Mesenchymal stem cell (in vitro differentiated cells and primary cell): Measurements from ENCODE around the gene AUTS2.

Source experiments
- DNase-seq: peaks from one replicate; pipeline ENCODE4 v3.0.0-alpha.2; 2013
- H2AFZ ChIP-seq: one replicate; pipeline ENCODE4 v1.6.1; 2013; ENCODE audit warnings: low read depth, mild to moderate bottlenecking, control low read depth, inconsistent platforms, low read length, moderate library complexity
- H2AK5ac ChIP-seq: 2 replicates; pipeline ENCODE4 v1.6.1; 2013; ENCODE audit warnings: low read length, moderate library complexity, mild to moderate bottlenecking, inconsistent platforms; ENCODE audit not compliant: severe bottlenecking
- H2BK120ac ChIP-seq: one replicate; pipeline ENCODE4 v1.6.1; 2013; ENCODE audit warnings: low read depth, mild to moderate bottlenecking, inconsistent platforms, low read length, moderate library complexity
- H2BK12ac ChIP-seq, 2 experiments: one replicate each; pipeline ENCODE4 v1.6.1; 2013; ENCODE audit warnings: inconsistent platforms in 2 of 2, low read length in 2 of 2, mild to moderate bottlenecking in 2 of 2, moderate library complexity in 2 of 2, control low read depth in 1 of 2
- H2BK15ac ChIP-seq: one replicate; pipeline ENCODE4 v1.6.1; 2013; ENCODE audit warnings: mild to moderate bottlenecking, low read depth, inconsistent platforms; ENCODE audit not compliant: poor library complexity, severe bottlenecking
- H2BK5ac ChIP-seq: 2 replicates; pipeline ENCODE4 v1.6.1; 2013; ENCODE audit warnings: low read depth, mild to moderate bottlenecking, low read length, control low read depth, inconsistent platforms; ENCODE audit not compliant: poor library complexity, severe bottlenecking
- H3K14ac ChIP-seq, 2 experiments: one replicate each; pipeline ENCODE4 v1.6.1; 2013; ENCODE audit warnings: inconsistent platforms in 2 of 2, low read length in 2 of 2, control low read depth in 1 of 2, mild to moderate bottlenecking in 1 of 2, moderate library complexity in 1 of 2
- H3K18ac ChIP-seq, 2 experiments: one replicate each; pipeline ENCODE4 v1.6.1; 2013; ENCODE audit warnings: inconsistent platforms in 2 of 2, low read length in 2 of 2, control low read depth in 1 of 2, low read depth in 1 of 2, mild to moderate bottlenecking in 1 of 2
- H3K23ac ChIP-seq, 2 experiments: one replicate each; pipeline ENCODE4 v1.6.1; 2013; ENCODE audit warnings: inconsistent platforms in 2 of 2, low read length in 2 of 2, mild to moderate bottlenecking in 2 of 2, moderate library complexity in 2 of 2, control low read depth in 1 of 2
- H3K27ac ChIP-seq: 2 replicates; pipeline ENCODE4 v1.5.1; 2013; ENCODE audit warnings: mild to moderate bottlenecking, moderate library complexity, low read length, control low read depth, inconsistent platforms; ENCODE audit not compliant: poor library complexity, severe bottlenecking
- H3K27me3 ChIP-seq, 2 experiments: 2 replicates each; pipeline versions ENCODE4 v1.6.1 to v1.7.0; 2013; ENCODE audit warnings: low read length in 2 of 2, mild to moderate bottlenecking in 2 of 2, moderate library complexity in 2 of 2, control low read depth in 1 of 2, inconsistent platforms in 1 of 2; ENCODE audit not compliant: control insufficient read depth in 1 of 2, insufficient read depth in 1 of 2
- H3K36me3 ChIP-seq, 2 experiments: 2 replicates each; pipeline versions ENCODE4 v1.6.1 to v1.7.0; 2013; ENCODE audit warnings: low read length in 2 of 2, control low read depth in 1 of 2, inconsistent platforms in 1 of 2, low read depth in 1 of 2, mild to moderate bottlenecking in 1 of 2; ENCODE audit not compliant: insufficient read depth in 2 of 2, control insufficient read depth in 1 of 2
- H3K4ac ChIP-seq, 2 experiments: one replicate each; pipeline ENCODE4 v1.6.1; 2013; ENCODE audit warnings: inconsistent platforms in 2 of 2, low read length in 2 of 2, mild to moderate bottlenecking in 2 of 2, moderate library complexity in 2 of 2, control low read depth in 1 of 2, low read depth in 1 of 2
- H3K4me1 ChIP-seq: 2 replicates; pipeline ENCODE4 v1.6.1; 2013; ENCODE audit warnings: low read depth, low read length, control low read depth; ENCODE audit not compliant: control insufficient read depth, insufficient read depth
- H3K4me2 ChIP-seq: 2 replicates; pipeline ENCODE4 v1.6.1; 2013; ENCODE audit warnings: low read length, mild to moderate bottlenecking, inconsistent platforms; ENCODE audit not compliant: poor library complexity, severe bottlenecking
- H3K4me3 ChIP-seq, 2 experiments: 2 replicates each; pipeline versions ENCODE4 v1.5.1 to v1.7.0; 2013; ENCODE audit warnings: low read length in 2 of 2, mild to moderate bottlenecking in 2 of 2, control low read depth in 1 of 2, low read depth in 1 of 2; ENCODE audit not compliant: insufficient read depth in 1 of 2
- H3K79me1 ChIP-seq: replicated peaks from 2 replicates; pipeline ENCODE4 v1.6.1; 2013; ENCODE audit warnings: mild to moderate bottlenecking, control low read depth, low read length, inconsistent platforms; ENCODE audit not compliant: poor library complexity, severe bottlenecking
- H3K9ac ChIP-seq: 2 replicates; pipeline ENCODE4 v1.7.0; 2013; ENCODE audit warnings: mild to moderate bottlenecking, low read length, moderate library complexity
- H3K9me3 ChIP-seq: 2 replicates; pipeline ENCODE4 v1.7.0; 2013; ENCODE audit warnings: mild to moderate bottlenecking, low read length; ENCODE audit not compliant: control insufficient read depth
- H4K8ac ChIP-seq: one replicate; pipeline ENCODE4 v1.6.1; 2013; ENCODE audit warnings: inconsistent platforms, mild to moderate bottlenecking, low read length, moderate library complexity
- H4K91ac ChIP-seq: one replicate; pipeline ENCODE4 v1.6.1; 2013; ENCODE audit warnings: mild to moderate bottlenecking, low read length, inconsistent platforms
- WGBS: methylation state at CpG from one replicate; pipeline ENCODE4 v1.1.7; 2013; ENCODE audit warnings: mixed read lengths; 5-methylcytosine and 5-hydroxymethylcytosine counted together

The AUTS2 gene

GRCh38 chr7:70313271-70313670 lies 715.0 kb downstream of the AUTS2 start:
- no peaks in the 10 kb centered on the region for H3K27me3 ChIP-seq
- no peak overlapping the region for H3K9ac ChIP-seq
- WGBS = 91% methylated on average over 3 of the region's 3 CpGs
- no peak overlapping the region for H3K4me3 ChIP-seq
- H3K14ac ChIP-seq = no peak overlapping the region
- H2BK120ac ChIP-seq = no peak overlapping the region
- H3K79me1 ChIP-seq = no peaks in the 10 kb centered on the region
- H4K91ac ChIP-seq = no peak overlapping the region
- peaks cover 9% of the 10 kb centered on the region for H3K4me1 ChIP-seq
- DNase-seq = no peak
- H2AK5ac ChIP-seq = no peak overlapping the region
- H3K4ac ChIP-seq = no peak overlapping the region
- no peak overlapping the region for H3K4me2 ChIP-seq
- no peak overlapping the region for H3K23ac ChIP-seq
- H2BK15ac ChIP-seq = no peak overlapping the region
- H3K9me3 ChIP-seq = no peaks in the 10 kb centered on the region
- H3K18ac ChIP-seq = no peak overlapping the region
- no peak overlapping the region for H2AFZ ChIP-seq
- H3K27ac ChIP-seq = no peak overlapping the region
- H4K8ac ChIP-seq = no peak overlapping the region
- H3K36me3 ChIP-seq = no peaks in the 10 kb centered on the region
- H2BK5ac ChIP-seq = no peak overlapping the region
- H2BK12ac ChIP-seq = no peak overlapping the region

GRCh38 chr7:70313687-70314086 lies 715.4 kb downstream of the AUTS2 start:
- no peaks in the 10 kb centered on the region for H3K9me3 ChIP-seq
- H3K14ac ChIP-seq = no peak overlapping the region
- no peak overlapping the region for H2BK5ac ChIP-seq
- peaks cover 9% of the 10 kb centered on the region for H3K4me1 ChIP-seq
- no peak overlapping the region for H2BK12ac ChIP-seq
- H3K27ac ChIP-seq = no peak overlapping the region
- no peak overlapping the region for H3K23ac ChIP-seq
- no peak overlapping the region for H2BK15ac ChIP-seq
- H2AFZ ChIP-seq = no peak overlapping the region
- no peak overlapping the region for H3K18ac ChIP-seq
- no peak overlapping the region for H4K8ac ChIP-seq
- no peak overlapping the region for H3K4ac ChIP-seq
- H2AK5ac ChIP-seq = no peak overlapping the region
- no peaks in the 10 kb centered on the region for H3K36me3 ChIP-seq
- no peaks in the 10 kb centered on the region for H3K27me3 ChIP-seq
- H3K79me1 ChIP-seq = no peaks in the 10 kb centered on the region
- no peak overlapping the region for H4K91ac ChIP-seq
- H3K4me2 ChIP-seq = no peak overlapping the region
- no peak overlapping the region for H3K9ac ChIP-seq
- H3K4me3 ChIP-seq = no peak overlapping the region
- DNase-seq = no peak
- WGBS = 86% methylated on average over 9 of the region's 10 CpGs
- H2BK120ac ChIP-seq = no peak overlapping the region

DNA sequence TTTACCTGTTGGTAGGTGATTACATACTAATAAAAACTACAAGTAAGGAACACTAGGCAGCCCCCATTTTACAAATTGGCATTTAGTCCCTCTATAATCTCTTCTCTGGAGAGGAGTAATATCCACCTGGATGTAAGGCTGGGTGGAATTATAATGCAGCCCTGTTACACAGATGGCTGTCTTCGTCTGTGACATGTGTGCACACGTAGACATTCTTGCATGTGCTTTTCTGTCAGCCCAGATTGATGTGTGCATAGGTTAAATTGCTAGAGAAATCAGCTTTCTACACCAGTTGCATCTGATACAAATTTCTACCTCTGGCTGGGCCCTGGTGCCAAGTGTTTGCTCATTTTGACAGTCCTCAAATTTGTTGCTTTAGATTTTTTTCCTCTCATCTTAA lies 715.9 kb downstream of the AUTS2 start:
- no peak overlapping the region for H4K8ac ChIP-seq
- H3K79me1 ChIP-seq = no peaks in the 10 kb centered on the region
- no peak overlapping the region for H3K4ac ChIP-seq
- no peaks in the 10 kb centered on the region for H3K9me3 ChIP-seq
- no peak overlapping the region for H2BK120ac ChIP-seq
- no peak overlapping the region for H3K4me3 ChIP-seq
- H3K27me3 ChIP-seq = no peaks in the 10 kb centered on the region
- H2BK5ac ChIP-seq = no peak overlapping the region
- H2AFZ ChIP-seq = no peak overlapping the region
- H3K9ac ChIP-seq = no peak overlapping the region
- H3K4me1 ChIP-seq = peaks cover 9% of the 10 kb centered on the region
- no peak overlapping the region for H2BK15ac ChIP-seq
- no peak overlapping the region for H3K18ac ChIP-seq
- no peak overlapping the region for H3K4me2 ChIP-seq
- no peak overlapping the region for H2BK12ac ChIP-seq
- H3K27ac ChIP-seq = no peak overlapping the region
- no peak overlapping the region for H3K23ac ChIP-seq
- no peak for DNase-seq
- no peak overlapping the region for H3K14ac ChIP-seq
- H3K36me3 ChIP-seq = no peaks in the 10 kb centered on the region
- WGBS = 86% methylated on average over 2 of the region's 2 CpGs
- no peak overlapping the region for H4K91ac ChIP-seq
- H2AK5ac ChIP-seq = no peak overlapping the region

- Histone ChIP-seq H3K9ac (no peak overlapping the region), H3K23ac (no peak overlapping the region), H3K14ac (peak overlapping the region in 1 of 2 experiments; percentile 14), H2AFZ (no peak overlapping the region), H3K4me3 (no peak overlapping the region), H4K91ac (no peak overlapping the region), H4K8ac (no peak overlapping the region), H2BK12ac (no peak overlapping the region), H3K4me1 (peaks cover 9% of the 10 kb centered on the region), H3K4me2 (peak overlapping the region; percentile 23), H3K27ac (no peak overlapping the region), H3K18ac (peak overlapping the region in 1 of 2 experiments; percentile 34), H3K27me3 (no peaks in the 10 kb centered on the region), H3K79me1 (no peaks in the 10 kb centered on the region), H2BK15ac (no peak overlapping the region), H2BK120ac (no peak overlapping the region), H2BK5ac (no peak overlapping the region), H3K36me3 (no peaks in the 10 kb centered on the region), H2AK5ac (peak overlapping the region; percentile 71), H3K9me3 (no peaks in the 10 kb centered on the region), H3K4ac (peak overlapping the region in 1 of 2 experiments; percentile 33)
- 86% methylated on average over 7 of the region's 7 CpGs for WGBS
- DNase-seq = no peak
Observed at GRCh38 chr7:70316745-70317144, 718.5 kb downstream of the AUTS2 start.
